Activated CD8-positive, alpha-beta memory T cell treated with anti-CD3 and anti-CD28 coated beads for 4 hours (primary cell): ENCODE measurements around the gene RAB3IL1.

Experiments used
- DNase-seq, 2 donors: peaks; one replicate each; pipeline ENCODE4 v3.0.0-alpha.2; 2020; ENCODE audit warnings: low read depth in 2 of 2

RAB3IL1 gene

DNA sequence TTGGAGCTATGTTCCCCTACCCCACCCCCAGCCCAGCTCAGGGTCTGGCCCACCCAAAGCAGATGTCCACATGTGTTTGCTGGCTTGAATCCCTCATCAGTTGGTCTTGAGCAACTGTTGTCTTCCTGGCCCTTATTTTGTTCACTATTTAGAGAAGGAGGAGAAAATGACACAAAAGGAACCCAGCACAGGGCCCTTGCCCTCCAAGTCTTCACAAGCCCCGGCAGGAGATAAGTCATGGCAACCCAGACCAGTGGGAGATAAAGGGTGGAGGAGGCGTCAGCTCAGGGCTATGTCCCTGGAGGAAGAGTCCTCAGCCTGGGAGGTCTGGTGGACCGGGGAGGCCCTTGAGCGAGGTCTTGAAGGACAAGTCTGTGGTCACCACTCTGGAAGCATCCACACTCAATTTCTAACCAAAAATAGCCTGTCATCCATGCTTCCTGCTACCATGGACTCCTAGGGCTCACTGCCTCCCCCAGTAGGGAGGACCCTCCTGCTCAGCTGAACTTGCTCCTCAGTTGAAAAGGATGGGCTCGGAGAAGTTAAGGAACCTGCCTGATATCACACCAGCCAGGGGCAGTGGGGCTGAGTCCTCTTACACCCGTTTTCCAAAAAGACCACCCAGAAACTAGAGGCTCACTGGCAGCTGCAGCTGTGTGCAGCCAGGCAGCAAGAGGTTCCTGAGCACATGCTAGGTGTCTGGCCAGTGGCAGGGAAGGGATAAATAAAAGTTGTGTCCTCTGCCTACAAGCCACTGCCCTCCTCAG, 1.8 kb upstream of the RAB3IL1 start:
- DNase-seq = no peak

DNA sequence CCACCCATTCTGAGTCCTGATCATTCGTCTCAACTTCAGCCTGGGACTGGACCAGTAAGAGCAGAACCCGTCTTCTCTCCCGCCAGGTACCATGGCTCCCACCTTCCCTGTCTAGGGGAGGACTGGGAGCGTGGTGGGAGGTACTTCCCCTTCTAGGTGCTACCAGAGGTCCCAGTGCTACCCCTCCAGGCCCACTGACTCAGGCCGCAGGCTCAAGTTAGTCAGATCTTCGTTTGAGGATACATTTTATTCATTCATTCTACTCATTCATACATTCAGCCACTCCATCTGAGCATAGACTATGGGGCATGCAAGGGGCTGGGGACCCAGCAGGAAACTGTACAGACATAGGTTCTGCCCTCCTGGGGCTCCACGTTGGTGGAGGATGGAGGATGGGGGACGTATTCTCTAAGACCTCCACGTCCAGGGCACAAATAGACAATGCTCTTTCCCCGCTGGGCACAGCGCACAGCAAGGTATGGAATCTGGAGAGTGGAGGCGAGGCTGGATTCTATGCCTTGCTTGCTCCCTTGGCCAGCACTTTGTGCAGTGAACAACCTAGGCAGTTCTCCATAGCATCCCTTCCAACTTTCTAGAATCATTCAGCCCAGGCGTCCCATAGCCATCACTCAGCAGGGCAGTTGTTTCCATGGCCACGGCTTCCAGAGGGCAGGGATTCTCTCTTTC, 1.0 kb upstream of the RAB3IL1 start:
- DNase-seq = no peak

DNA sequence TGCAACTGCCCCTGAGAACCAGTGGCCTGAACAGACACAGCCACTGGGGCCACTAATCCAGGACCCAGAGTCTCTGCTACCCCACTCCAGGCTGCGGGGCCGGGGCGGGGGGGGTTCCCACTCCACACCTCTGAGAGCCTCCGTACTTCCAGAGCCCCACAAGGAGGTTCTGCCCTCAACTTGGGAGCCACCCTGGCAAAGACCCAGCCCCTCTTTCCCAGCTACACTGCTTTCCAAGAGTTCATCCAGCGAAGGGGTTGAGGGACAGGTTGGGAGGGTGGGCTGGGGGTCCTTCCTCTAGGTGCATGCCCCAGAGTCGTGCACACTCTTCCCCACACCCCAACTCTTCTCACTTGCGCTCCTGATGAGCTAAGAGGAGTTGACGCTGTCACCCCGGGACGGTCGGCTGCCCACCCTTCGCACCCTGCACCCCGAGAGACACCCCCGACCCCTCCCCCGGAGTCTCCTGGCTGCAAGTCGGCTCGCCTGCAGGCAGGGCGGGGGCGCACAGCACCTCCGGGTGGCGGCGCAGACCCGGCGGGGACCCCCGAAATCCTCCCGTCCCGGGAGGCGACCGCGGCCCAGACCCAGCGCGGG, 531 bp downstream of the RAB3IL1 start:
- DNase-seq = no peak

GRCh38 chr11:61914471-61915171, 2.7 kb downstream of the RAB3IL1 start:
- no peak for DNase-seq

DNA sequence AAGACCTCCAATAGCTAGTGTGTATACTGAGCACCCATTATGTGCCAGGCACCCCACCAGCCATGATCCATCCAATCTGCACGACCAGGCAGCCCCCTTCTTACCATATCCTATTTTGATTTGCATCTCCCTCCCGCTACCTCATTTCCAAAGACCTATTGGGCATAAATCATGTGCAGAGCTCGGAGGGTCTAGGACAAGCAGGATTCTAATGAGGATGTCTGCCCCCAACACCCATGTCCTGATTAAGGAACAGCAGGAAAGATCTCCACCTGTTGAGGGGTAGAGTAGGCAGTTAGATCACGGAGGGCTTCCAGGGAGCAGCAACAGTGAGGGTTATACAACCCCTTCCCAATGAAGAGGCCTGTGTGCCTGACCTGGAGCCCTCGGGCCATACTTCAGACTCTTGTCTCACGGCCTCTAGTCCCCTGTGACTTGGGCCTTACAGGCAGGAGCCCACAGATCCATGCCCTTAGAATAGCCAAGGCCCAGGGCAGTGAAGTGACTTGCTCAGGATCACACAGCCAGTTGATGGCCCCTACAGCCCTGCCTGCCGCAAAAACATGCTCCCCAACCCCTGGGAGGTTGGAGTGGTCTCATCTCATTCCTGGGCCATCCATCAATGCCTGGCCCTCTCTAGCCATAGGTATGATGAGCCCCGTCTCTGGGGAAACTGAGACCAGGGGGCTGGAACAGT, 3.5 kb downstream of the RAB3IL1 start:
- DNase-seq = no peak

DNA sequence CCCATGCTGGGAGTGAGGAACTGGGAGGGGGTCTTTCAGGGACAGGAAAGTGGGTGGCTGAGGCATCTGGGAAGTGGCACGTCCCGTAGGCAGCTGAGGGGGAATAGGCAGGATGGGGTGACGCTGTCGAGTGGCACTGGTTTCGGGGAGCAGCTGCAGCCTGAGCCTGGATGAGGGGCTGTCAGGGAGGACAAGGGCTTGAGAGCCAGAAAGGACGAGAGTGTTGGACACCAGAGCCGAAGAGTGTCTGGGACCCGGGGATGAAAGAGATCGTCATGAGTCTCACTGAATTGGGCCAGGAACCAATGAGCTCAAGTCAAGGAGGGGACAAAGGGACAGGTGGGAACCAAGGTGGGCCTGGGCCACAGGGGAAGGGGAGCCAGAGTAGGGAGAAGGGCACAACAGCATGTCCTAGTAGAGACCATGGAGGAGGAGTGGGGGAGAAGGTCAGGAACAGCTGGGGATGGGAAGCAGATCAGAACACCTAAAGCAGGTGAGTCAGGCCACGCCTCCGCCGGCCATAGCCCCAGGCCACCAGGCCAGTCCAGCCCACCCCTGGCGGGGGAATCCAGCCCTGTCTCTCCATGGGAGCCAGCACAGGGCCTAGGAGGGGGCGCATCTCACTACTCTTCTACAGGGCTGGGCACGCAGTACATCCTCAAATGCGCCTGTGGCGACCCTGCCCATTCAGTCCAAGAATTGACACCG, 4.2 kb downstream of the RAB3IL1 start:
- no peak for DNase-seq

- DNase-seq = no peak
Observed at GRCh38 chr11:61912530-61912898, 4.9 kb downstream of the RAB3IL1 start.

DNA sequence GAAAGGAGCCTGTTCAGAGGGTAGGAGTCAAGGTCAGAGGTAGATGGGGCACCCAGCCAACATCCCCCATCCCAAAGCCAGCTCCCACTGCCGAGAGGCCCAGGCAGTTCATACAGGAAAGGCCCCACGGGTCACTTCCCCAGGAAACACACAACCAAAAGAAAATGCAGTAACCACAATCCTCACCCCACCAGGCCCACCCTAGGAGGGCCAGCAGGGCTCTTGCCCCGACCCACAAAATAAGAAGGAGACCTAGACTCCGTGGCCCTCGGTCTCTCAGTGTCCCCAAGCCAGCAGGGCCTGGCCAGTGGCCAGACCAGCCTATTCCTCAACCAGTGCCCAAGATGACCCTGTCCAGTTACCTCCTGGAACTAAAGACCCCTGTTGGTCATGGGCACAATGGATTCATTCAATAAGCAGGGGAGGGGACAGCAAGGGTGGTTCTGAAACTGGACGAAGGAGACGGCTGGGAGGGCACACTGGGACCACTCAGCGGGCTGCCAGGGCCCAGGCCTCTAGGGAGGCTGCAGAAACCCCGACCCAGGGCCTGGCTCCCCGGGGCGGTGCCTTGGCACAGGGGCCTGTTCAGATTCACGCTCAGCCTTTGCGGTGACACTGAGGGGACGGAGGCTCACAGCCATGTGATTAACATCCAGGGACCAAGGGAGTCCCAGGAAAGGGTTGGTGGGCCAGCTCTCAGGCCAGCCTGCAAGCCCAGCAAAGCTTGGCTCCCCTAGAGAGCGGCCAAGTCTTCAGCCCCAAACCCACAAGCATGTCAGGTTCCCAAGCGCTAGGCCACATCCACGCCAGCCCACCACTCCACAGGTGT, 5.5 kb downstream of the RAB3IL1 start:
- no peak for DNase-seq

- no peak for DNase-seq
Observed at GRCh38 chr11:61911128-61911700, 6.2 kb downstream of the RAB3IL1 start.

DNA sequence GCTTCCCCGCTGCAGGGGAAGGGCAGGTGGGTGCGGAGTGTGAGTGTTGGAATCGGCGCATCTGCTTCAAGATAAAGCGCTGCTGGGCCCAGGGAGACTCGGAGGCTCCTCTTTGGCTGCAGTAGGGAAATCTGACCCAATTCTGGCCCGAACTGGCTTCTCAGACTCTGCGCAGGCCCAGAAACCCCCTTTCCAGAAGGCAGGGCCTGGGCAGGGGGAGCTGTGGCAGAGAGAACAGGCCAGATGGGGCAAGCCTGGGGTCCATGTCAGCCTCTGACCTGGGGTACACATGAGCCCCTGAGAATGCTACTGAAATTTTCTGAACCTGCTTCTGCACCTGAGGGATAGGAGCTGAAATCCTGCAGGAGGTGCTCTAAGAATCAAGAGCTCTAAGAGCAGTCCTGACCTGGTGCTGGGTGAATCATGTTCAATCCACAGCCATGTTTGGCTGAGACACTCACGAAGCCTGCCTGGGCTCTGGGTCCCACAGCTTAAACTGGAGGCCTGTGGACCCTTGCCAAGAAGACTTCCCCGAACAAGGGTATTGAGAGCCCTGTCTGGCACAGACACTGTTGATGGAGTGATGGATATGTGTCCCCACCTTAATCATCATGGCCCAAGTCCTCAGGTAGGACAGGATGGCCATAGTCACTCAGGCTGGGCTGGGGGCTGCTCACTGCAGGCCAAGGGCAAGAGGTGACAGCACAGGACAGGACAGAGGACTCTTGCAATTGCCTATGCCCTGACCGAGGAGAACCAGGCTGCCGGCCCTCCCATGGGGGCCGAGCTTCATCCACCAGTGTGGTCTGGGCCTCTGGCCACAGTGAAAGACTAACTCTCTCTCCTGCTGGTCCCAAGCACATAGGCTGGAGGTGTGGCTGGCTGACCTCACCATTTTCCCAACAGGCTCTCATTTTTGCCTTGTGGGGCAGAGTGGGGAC, 6.9 kb downstream of the RAB3IL1 start:
- DNase-seq = no peak

DNA sequence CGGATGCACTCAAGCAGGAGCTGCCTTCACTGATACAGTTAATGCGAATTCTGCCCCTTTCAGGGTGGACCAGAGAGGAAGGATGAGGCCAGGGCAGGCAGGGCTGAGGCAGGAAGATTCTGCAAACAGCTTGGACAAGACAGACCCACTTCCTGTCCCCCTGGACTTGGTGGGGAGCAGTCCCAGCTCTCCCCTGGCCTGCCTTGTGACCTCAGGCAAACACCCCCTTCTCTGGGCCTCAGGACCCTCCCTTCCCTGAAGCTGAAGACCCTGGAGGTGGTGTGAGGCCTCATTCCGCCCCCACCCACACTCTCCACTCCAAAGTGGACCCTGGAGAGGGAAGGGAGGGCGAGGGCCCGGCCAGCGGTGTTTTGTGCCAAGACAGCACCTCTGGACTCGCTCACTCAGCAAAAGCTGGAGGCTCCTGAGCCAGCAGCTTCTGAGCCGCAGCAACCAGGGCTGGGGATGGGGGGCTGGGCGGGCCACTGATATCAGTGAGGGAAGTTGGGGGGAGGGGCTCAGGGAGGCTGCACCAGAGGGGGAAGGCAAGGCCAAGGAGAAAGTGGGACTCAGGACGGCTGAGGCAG, 8.5 kb downstream of the RAB3IL1 start:
- DNase-seq = no peak

GRCh38 chr11:61907871-61908729, 9.3 kb downstream of the RAB3IL1 start:
- DNase-seq = no peak

DNA sequence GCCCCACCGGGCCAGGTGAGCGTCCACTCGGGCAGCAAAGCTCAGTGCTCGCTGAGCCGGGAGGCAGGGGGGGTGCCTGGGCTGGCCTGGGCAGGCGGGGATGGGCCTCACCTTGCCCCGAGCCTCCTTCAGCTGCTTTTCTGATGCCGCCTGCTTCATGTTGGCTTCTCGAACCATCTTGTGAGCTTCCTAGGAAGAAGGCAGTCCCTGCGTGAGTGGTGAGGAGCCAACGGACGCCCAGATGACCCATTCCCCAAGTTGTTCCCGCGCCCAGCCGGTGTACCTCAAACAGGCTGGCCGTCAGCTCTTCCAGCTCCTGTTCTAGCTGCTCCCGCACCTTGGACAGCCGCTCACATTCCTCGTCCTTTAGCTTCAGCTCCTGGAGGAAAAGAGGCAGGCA, 10.1 kb downstream of the RAB3IL1 start:
- no peak for DNase-seq

GRCh38 chr11:61906522-61906909, 10.8 kb downstream of the RAB3IL1 start:
- DNase-seq = no peak

DNA sequence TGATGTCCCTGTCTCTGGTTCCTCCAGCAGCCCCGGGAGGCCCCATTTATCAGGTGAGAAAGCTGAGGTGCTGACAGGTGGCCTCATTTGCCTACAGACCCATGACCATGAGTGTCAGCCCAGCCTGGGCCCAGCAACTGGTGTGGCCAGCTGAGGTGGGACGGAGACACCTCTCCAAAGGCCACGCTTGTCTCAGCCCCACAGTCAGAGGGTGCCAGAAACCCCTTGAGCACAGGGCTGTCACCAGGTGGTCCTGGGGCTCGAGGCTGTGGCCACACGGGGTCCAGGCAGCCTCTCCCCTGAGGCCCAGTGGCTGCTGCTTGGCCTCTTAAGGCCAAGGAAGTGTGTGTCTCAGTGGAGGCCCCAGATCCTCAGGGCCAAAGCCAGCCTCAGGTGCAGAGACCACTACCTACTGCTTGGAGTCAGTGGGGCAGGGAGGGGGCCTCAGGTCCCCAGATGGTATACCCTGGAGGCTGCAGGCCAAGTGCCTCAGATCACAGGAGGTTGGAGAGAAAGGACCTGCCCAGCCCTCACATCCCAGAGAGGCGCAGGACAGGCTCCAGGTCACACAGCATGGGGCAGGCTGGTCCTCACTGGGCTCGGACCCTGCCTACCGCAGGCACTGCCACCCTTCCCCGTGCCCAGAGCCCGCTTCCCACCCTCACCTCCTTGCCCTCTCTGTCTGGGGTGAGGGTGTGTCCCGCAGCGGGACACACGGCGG, 11.4 kb downstream of the RAB3IL1 start:
- DNase-seq = no peak

- no peak for DNase-seq
Observed at GRCh38 chr11:61905067-61905696, 12.2 kb downstream of the RAB3IL1 start.
